Stimulated activated CD8-positive, alpha-beta memory T cell treated with anti-CD3 and anti-CD28 coated beads, Interleukin-2, amount 100 ng/mL, for 48 hours (primary cell): Measurements from ENCODE around the gene TJP1.
"Not testable (repeated sequence)": the region's sequence is repeated elsewhere in the genome, so short reads cannot be mapped to it uniquely, and the experiment has no call there.

Experiments used
- DNase-seq, 2 donors: peaks; one replicate each; pipeline ENCODE4 v3.0.0-alpha.2; 2020; ENCODE audit warnings: low read depth in 2 of 2

Gene TJP1

DNA sequence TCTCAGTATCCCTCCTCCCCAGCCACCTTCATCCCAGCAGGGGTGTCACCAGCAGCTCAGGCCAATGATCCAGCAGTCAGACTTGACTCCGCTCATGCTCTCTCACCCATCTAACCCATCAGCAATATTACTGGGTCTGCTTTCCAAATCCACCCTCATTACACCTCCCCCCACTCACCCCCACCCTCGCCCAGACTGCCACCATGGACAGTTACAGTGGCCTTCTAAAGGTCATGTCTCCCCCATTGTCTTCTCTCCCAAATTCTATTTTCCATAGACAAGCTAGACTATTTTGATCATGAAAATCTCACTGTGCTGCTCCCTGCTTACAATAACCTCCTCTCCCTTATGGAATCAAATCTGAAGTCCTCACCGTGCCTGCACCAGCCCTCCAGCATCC, 156.0 kb downstream of the TJP1 start:
- DNase-seq: no peak

DNA sequence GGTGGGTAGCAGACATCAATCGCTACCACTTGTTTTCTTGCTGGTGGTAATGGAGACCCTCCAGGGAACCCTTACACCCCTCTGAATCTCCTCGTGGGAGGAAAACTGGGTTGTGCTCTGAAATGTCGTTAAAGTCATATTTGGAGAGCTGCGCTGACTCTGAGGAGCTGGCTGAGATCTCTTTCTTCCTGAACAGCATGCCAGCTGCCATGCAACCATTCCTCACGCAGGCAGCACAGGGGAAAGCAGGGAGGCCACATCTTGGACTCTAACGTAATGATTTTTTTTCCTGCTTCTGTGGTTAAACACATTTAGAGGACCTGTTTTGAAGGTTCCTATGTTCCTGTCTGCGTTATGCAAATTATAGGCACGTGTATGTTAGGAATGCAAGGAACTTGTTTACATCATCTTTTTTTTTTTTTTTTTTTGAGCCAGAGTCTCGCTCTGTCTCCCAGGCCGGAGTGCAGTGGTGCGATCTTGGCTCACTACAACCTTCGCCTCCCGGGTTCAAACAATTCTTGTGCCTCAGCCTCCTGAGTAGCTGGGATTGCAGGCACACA, 156.7 kb downstream of the TJP1 start:
- DNase-seq: no peak

DNA sequence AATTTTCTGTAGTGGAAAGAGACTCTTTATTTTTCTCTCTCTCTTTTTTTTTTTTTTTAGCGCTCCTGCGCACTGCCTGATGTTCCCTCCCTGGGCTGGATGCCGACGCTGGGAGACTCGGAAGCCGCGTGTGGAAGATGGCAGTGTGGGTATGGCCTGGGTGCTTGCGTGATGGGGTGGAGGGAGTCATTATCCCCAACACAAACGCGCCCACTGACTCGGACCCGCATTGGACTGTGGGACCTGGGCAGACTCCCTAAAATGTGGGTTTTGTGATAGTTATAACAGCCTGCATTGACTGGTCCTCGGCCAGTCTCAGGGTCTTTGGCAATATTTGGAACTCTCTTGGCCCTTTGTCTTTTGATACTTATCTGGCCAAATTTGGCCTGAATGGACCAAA, 157.9 kb downstream of the TJP1 start:
- DNase-seq: no peak

DNA sequence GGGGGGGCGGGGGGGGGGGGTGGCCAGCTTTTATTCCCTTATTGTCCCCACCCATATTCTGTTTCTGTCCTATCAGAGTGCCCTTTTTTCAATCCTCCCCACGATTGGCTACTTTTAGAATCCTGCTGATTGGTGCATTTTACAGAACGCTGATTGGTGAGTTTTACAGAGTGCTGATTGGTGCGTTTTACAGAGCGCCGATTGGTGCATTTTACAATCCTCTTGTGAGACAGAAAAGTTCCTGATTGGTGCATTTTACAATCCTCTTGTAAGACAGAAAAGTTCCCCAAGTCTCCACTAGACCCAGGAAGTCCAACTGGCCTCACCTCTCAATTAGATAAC, 164.8 kb downstream of the TJP1 start:
- not testable (repeated sequence) for DNase-seq

GRCh38 chr15:29656636-29657475, 165.4 kb downstream of the TJP1 start:
- DNase-seq: no peak

- DNase-seq: no peak
Observed at GRCh38 chr15:29652595-29652994, 169.7 kb downstream of the TJP1 start.

GRCh38 chr15:29651476-29652233, 170.6 kb downstream of the TJP1 start:
- no peak for DNase-seq
